Measurements from ENCODE around the gene LRRC49.

The LRRC49 gene

GRCh38 chr15:71055461-71055860 lies 162.8 kb downstream of the LRRC49 start:
- Histone ChIP-seq H3K4me3 (ENCODE audit: low read length) (no peak overlapping the region), H4K20me1 (ENCODE audit: insufficient read depth, low read length) (no peaks in the 10 kb centered on the region), H2AFZ (ENCODE audit: low read depth, low read length) (no peak overlapping the region), H3K9me3 (ENCODE audit: insufficient read depth, low read length) (no peaks in the 10 kb centered on the region), H3K79me2 (ENCODE audit: low read length) (no peaks in the 10 kb centered on the region), H3K9ac (ENCODE audit: low read length) (no peak overlapping the region), H3K4me2 (ENCODE audit: low read length) (no peak overlapping the region), H3K4me1 (ENCODE audit: low read length) (no peaks in the 10 kb centered on the region), H3K27ac (ENCODE audit: low read length) (no peak overlapping the region), H3K36me3 (replicated peaks; ENCODE audit: low read depth, low read length) (no peaks in the 10 kb centered on the region), H3K27me3 (ENCODE audit: low read depth, low read length) (peaks cover 18% of the 10 kb centered on the region; the same call in 1 of the 2 replicates)
- TF ChIP-seq, protein P1, sequence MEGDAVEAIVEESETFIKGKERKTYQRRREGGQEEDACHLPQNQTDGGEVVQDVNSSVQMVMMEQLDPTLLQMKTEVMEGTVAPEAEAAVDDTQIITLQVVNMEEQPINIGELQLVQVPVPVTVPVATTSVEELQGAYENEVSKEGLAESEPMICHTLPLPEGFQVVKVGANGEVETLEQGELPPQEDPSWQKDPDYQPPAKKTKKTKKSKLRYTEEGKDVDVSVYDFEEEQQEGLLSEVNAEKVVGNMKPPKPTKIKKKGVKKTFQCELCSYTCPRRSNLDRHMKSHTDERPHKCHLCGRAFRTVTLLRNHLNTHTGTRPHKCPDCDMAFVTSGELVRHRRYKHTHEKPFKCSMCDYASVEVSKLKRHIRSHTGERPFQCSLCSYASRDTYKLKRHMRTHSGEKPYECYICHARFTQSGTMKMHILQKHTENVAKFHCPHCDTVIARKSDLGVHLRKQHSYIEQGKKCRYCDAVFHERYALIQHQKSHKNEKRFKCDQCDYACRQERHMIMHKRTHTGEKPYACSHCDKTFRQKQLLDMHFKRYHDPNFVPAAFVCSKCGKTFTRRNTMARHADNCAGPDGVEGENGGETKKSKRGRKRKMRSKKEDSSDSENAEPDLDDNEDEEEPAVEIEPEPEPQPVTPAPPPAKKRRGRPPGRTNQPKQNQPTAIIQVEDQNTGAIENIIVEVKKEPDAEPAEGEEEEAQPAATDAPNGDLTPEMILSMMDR (IDR thresholded peaks at IDR 0.05; ENCODE audit: low read depth, low read length): no peak

GRCh38 chr15:71056111-71056510 lies 163.5 kb downstream of the LRRC49 start:
- Histone ChIP-seq H3K79me2 (ENCODE audit: low read length) (no peaks in the 10 kb centered on the region), H2AFZ (ENCODE audit: low read depth, low read length) (no peak overlapping the region), H3K36me3 (replicated peaks; ENCODE audit: low read depth, low read length) (no peaks in the 10 kb centered on the region), H3K27ac (ENCODE audit: low read length) (no peak overlapping the region), H4K20me1 (ENCODE audit: insufficient read depth, low read length) (no peaks in the 10 kb centered on the region), H3K9ac (ENCODE audit: low read length) (no peak overlapping the region), H3K4me2 (ENCODE audit: low read length) (no peak overlapping the region), H3K27me3 (ENCODE audit: low read depth, low read length) (peaks cover 18% of the 10 kb centered on the region; the same call in 1 of the 2 replicates), H3K9me3 (ENCODE audit: insufficient read depth, low read length) (no peaks in the 10 kb centered on the region), H3K4me1 (ENCODE audit: low read length) (no peaks in the 10 kb centered on the region), H3K4me3 (ENCODE audit: low read length) (no peak overlapping the region)
- TF ChIP-seq, protein P1 (IDR thresholded peaks at IDR 0.05; ENCODE audit: low read depth, low read length): no peak
- TF ChIP-seq EZH2phosphoT487 (IDR thresholded peaks at IDR 0.05; ENCODE audit: low read depth): no peak

DNA sequence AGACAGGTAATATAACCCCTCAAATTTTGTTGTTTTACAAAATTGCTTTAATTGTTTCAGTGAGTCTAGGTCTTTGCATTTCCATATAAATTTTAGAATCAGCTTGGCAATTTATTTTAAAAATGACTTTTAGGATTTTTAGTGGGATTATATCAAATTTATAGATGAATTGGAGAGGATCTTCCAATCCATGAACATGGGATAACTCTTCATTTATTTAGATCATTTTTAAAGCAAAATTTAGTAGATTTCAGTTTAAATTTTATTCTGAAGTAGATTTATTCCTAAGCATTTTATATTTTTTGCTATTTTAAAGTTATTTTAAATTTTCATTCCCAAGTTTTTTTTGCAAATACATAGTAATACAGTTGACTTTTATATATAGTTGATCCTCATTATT lies 164.5 kb downstream of the LRRC49 start:
- Histone ChIP-seq H2AFZ (ENCODE audit: low read depth, low read length) (no peak overlapping the region), H3K79me2 (ENCODE audit: low read length) (no peaks in the 10 kb centered on the region), H3K36me3 (replicated peaks; ENCODE audit: low read depth, low read length) (no peaks in the 10 kb centered on the region), H4K20me1 (ENCODE audit: insufficient read depth, low read length) (no peaks in the 10 kb centered on the region), H3K4me2 (ENCODE audit: low read length) (no peak overlapping the region), H3K4me3 (ENCODE audit: low read length) (no peak overlapping the region), H3K4me1 (ENCODE audit: low read length) (no peaks in the 10 kb centered on the region), H3K9me3 (ENCODE audit: insufficient read depth, low read length) (no peaks in the 10 kb centered on the region), H3K27ac (ENCODE audit: low read length) (no peak overlapping the region), H3K9ac (ENCODE audit: low read length) (no peak overlapping the region), H3K27me3 (ENCODE audit: low read depth, low read length) (peaks cover 10% of the 10 kb centered on the region; the same call in 1 of the 2 replicates)
- TF ChIP-seq, protein P1 (IDR thresholded peaks at IDR 0.05; ENCODE audit: low read depth, low read length): no peak
- no peak for TF ChIP-seq EZH2phosphoT487 (IDR thresholded peaks at IDR 0.05; ENCODE audit: low read depth)

- no peak overlapping the region for H2AFZ ChIP-seq (ENCODE audit: low read depth, low read length)
- no peak for TF ChIP-seq EZH2phosphoT487 (IDR thresholded peaks at IDR 0.05; ENCODE audit: low read depth)
- TF ChIP-seq, protein P1 (IDR thresholded peaks at IDR 0.05; ENCODE audit: low read depth, low read length): no peak
- no peaks in the 10 kb centered on the region for H3K36me3 ChIP-seq (replicated peaks; ENCODE audit: low read depth, low read length)
- H3K79me2 ChIP-seq (ENCODE audit: low read length): no peaks in the 10 kb centered on the region
- peaks cover 6% of the 10 kb centered on the region; the same call in 1 of the 2 replicates for H3K27me3 ChIP-seq (ENCODE audit: low read depth, low read length)
- H3K4me1 ChIP-seq (ENCODE audit: low read length): no peaks in the 10 kb centered on the region
- H3K9me3 ChIP-seq (ENCODE audit: insufficient read depth, low read length): no peaks in the 10 kb centered on the region
- H3K4me3 ChIP-seq (ENCODE audit: low read length): no peak overlapping the region
- no peak overlapping the region for H3K27ac ChIP-seq (ENCODE audit: low read length)
- H3K4me2 ChIP-seq (ENCODE audit: low read length): no peak overlapping the region
- no peaks in the 10 kb centered on the region for H4K20me1 ChIP-seq (ENCODE audit: insufficient read depth, low read length)
- no peak overlapping the region for H3K9ac ChIP-seq (ENCODE audit: low read length)
These were observed 165.0 kb downstream of the LRRC49 start for GRCh38 chr15:71057581-71057980.
